Measurements from ENCODE around the gene EXOC2.

Gene EXOC2

DNA sequence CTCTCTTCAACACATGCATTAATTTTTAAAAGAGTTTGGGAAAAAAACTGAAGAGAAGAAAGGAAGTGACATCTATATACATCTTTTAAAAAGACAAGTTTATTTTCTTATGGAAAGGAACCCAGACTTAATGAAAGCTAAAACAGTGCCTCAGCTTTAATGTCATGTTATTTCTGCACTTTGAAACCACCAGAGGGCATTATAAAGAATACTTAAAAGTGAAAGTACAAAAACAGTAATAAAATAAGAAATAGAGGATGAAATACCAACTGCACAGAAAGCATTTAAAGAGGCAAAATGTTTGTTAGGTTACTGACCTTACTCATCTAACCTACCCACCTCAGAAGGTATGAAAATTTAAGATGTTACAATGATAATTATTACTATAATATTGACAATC, 134.8 kb downstream of the EXOC2 start:
- no peak overlapping the region for H3K4me2 ChIP-seq (ENCODE audit: insufficient read depth, low read length)
- H3K9me3 ChIP-seq (ENCODE audit: insufficient read depth, low read length, severe bottlenecking) = no peaks in the 10 kb centered on the region
- DNase-seq (no peak), ATAC-seq (ENCODE audit: insufficient read depth, low read depth) (no peak)
- TF ChIP-seq, protein P1, sequence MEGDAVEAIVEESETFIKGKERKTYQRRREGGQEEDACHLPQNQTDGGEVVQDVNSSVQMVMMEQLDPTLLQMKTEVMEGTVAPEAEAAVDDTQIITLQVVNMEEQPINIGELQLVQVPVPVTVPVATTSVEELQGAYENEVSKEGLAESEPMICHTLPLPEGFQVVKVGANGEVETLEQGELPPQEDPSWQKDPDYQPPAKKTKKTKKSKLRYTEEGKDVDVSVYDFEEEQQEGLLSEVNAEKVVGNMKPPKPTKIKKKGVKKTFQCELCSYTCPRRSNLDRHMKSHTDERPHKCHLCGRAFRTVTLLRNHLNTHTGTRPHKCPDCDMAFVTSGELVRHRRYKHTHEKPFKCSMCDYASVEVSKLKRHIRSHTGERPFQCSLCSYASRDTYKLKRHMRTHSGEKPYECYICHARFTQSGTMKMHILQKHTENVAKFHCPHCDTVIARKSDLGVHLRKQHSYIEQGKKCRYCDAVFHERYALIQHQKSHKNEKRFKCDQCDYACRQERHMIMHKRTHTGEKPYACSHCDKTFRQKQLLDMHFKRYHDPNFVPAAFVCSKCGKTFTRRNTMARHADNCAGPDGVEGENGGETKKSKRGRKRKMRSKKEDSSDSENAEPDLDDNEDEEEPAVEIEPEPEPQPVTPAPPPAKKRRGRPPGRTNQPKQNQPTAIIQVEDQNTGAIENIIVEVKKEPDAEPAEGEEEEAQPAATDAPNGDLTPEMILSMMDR (IDR thresholded peaks at IDR 0.05; ENCODE audit: borderline replicate concordance, extremely low read depth, low read length, poor library complexity, severe bottlenecking) = peak; percentile 42
- no peak for TF ChIP-seq EZH2 (IDR thresholded peaks at IDR 0.05; ENCODE audit: borderline replicate concordance, low read depth, low read length, severe bottlenecking)
- no peak overlapping the region for H3K27ac ChIP-seq (ENCODE audit: low read length)
- no peaks in the 10 kb centered on the region for H3K4me1 ChIP-seq (ENCODE audit: insufficient read depth, low read length)
- no peak overlapping the region for H3K9ac ChIP-seq (ENCODE audit: low read depth, low read length)
- no peaks in the 10 kb centered on the region for H4K20me1 ChIP-seq (ENCODE audit: insufficient read depth, low read length)
- peaks cover 50% of the 10 kb centered on the region for H3K36me3 ChIP-seq (ENCODE audit: insufficient read depth, low read length)
- no peaks in the 10 kb centered on the region for H3K79me2 ChIP-seq (ENCODE audit: insufficient read depth, low read length)
- no peak overlapping the region for H2AFZ ChIP-seq (ENCODE audit: low read depth, low read length)
- H3K27me3 ChIP-seq (ENCODE audit: insufficient read depth, low read length, poor library complexity) = no peaks in the 10 kb centered on the region
- H3K4me3 ChIP-seq (ENCODE audit: low read depth in 1 of 2, low read length in 2 of 2) = no peak overlapping the region

DNA sequence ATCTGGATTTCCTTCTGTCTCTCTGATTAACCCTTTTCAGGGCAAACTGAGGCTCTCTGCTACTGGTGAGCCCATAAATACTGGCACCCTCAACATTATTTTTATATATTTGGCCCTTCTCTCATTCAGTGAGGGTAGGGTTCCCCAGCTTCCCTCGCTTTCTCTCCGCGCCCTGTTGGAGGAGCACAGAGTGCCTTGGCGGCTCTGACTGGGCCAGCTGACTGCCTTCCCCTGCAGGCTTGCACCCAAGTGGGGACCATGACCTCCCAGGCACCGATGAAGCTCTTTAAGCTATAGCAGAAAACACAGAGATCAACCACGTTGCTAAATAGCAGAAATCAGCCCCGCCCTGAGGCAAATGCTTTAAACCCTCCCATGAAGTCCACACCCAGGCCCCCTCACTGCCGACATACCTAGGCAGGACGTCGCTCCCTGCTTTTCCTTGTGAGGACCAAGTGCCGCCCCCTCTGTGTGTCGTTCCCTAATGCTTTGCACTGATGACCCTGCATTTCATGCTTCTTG, 141.0 kb downstream of the EXOC2 start:
- no peaks in the 10 kb centered on the region for H3K27me3 ChIP-seq (ENCODE audit: insufficient read depth, low read length, poor library complexity)
- H2AFZ ChIP-seq (ENCODE audit: low read depth, low read length) = no peak overlapping the region
- H3K36me3 ChIP-seq (ENCODE audit: insufficient read depth, low read length) = peaks cover 35% of the 10 kb centered on the region
- no peak for TF ChIP-seq EZH2 (IDR thresholded peaks at IDR 0.05; ENCODE audit: borderline replicate concordance, low read depth, low read length, severe bottlenecking)
- TF ChIP-seq, protein P1 (IDR thresholded peaks at IDR 0.05; ENCODE audit: borderline replicate concordance, extremely low read depth, low read length, poor library complexity, severe bottlenecking) = no peak
- no peaks in the 10 kb centered on the region for H3K4me1 ChIP-seq (ENCODE audit: insufficient read depth, low read length)
- ATAC-seq (ENCODE audit: insufficient read depth, low read depth) = no peak
- no peaks in the 10 kb centered on the region for H3K79me2 ChIP-seq (ENCODE audit: insufficient read depth, low read length)
- no peaks in the 10 kb centered on the region for H4K20me1 ChIP-seq (ENCODE audit: insufficient read depth, low read length)
- no peak overlapping the region for H3K27ac ChIP-seq (ENCODE audit: low read length)
- H3K9ac ChIP-seq (ENCODE audit: low read depth, low read length) = no peak overlapping the region
- H3K9me3 ChIP-seq (ENCODE audit: insufficient read depth, low read length, severe bottlenecking) = no peaks in the 10 kb centered on the region
- no peak overlapping the region for H3K4me3 ChIP-seq (ENCODE audit: low read depth in 1 of 2, low read length in 2 of 2)
- DNase-seq = no peak
- H3K4me2 ChIP-seq (ENCODE audit: insufficient read depth, low read length) = no peak overlapping the region

DNA sequence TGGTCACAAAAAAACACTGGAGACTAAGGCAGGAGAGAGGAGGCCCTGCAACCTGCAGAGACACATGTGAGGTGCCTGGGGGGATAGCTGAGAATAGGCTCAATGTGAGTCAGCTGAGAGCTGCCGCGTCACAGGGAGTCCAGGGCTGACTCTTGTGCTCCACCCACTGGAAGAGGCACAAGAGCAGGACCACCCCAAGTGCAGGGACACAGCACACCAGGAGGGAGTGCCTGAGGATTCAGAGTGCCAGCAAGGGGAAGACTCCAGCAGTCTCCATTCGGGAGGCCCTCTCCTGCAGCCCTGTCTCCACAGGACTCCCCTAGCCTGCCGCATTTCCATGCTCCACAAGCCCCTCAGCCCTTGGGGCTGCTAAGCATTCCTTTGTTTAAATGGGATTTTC, 141.5 kb downstream of the EXOC2 start:
- no peaks in the 10 kb centered on the region for H4K20me1 ChIP-seq (ENCODE audit: insufficient read depth, low read length)
- H3K27me3 ChIP-seq (ENCODE audit: insufficient read depth, low read length, poor library complexity) = no peaks in the 10 kb centered on the region
- H3K9ac ChIP-seq (ENCODE audit: low read depth, low read length) = no peak overlapping the region
- no peak overlapping the region for H3K4me3 ChIP-seq (ENCODE audit: low read depth in 1 of 2, low read length in 2 of 2)
- peaks cover 34% of the 10 kb centered on the region for H3K36me3 ChIP-seq (ENCODE audit: insufficient read depth, low read length)
- no peak overlapping the region for H2AFZ ChIP-seq (ENCODE audit: low read depth, low read length)
- DNase-seq (no peak), ATAC-seq (ENCODE audit: insufficient read depth, low read depth) (peak; percentile 44; the same call in 2 of the 3 replicates)
- no peaks in the 10 kb centered on the region for H3K9me3 ChIP-seq (ENCODE audit: insufficient read depth, low read length, severe bottlenecking)
- no peak overlapping the region for H3K27ac ChIP-seq (ENCODE audit: low read length)
- H3K4me1 ChIP-seq (ENCODE audit: insufficient read depth, low read length) = no peaks in the 10 kb centered on the region
- TF ChIP-seq, protein P1 (IDR thresholded peaks at IDR 0.05; ENCODE audit: borderline replicate concordance, extremely low read depth, low read length, poor library complexity, severe bottlenecking) = peak; percentile 38
- TF ChIP-seq EZH2 (IDR thresholded peaks at IDR 0.05; ENCODE audit: borderline replicate concordance, low read depth, low read length, severe bottlenecking) = no peak
- no peak overlapping the region for H3K4me2 ChIP-seq (ENCODE audit: insufficient read depth, low read length)
- no peaks in the 10 kb centered on the region for H3K79me2 ChIP-seq (ENCODE audit: insufficient read depth, low read length)

DNA sequence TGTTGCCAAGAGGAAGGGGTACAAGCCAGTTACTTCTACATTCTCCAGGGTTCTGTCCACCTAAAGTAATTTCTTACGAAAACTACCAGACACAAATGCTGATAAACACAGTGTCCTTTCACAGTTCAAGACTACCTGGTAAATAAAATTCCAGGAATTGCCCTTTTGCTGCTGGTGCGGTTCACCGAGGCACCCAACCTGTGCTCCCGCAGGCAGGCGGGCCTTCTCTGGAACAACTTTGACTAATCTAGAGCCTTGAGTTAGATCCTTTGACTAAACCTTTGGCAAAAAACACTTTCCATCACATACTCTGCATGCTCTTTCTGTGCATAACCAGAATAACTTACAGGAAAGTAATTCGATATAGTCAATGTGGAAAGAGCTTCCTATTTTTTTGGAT, 143.0 kb downstream of the EXOC2 start:
- no peaks in the 10 kb centered on the region for H3K79me2 ChIP-seq (ENCODE audit: insufficient read depth, low read length)
- H4K20me1 ChIP-seq (ENCODE audit: insufficient read depth, low read length) = no peaks in the 10 kb centered on the region
- no peaks in the 10 kb centered on the region for H3K9me3 ChIP-seq (ENCODE audit: insufficient read depth, low read length, severe bottlenecking)
- H3K36me3 ChIP-seq (ENCODE audit: insufficient read depth, low read length) = peaks cover 22% of the 10 kb centered on the region
- no peak overlapping the region for H3K9ac ChIP-seq (ENCODE audit: low read depth, low read length)
- H3K4me2 ChIP-seq (ENCODE audit: insufficient read depth, low read length) = no peak overlapping the region
- no peaks in the 10 kb centered on the region for H3K27me3 ChIP-seq (ENCODE audit: insufficient read depth, low read length, poor library complexity)
- no peaks in the 10 kb centered on the region for H3K4me1 ChIP-seq (ENCODE audit: insufficient read depth, low read length)
- DNase-seq (no peak), ATAC-seq (ENCODE audit: insufficient read depth, low read depth) (no peak)
- TF ChIP-seq, protein P1 (IDR thresholded peaks at IDR 0.05; ENCODE audit: borderline replicate concordance, extremely low read depth, low read length, poor library complexity, severe bottlenecking) = no peak
- no peak for TF ChIP-seq EZH2 (IDR thresholded peaks at IDR 0.05; ENCODE audit: borderline replicate concordance, low read depth, low read length, severe bottlenecking)
- no peak overlapping the region for H3K4me3 ChIP-seq (ENCODE audit: low read depth in 1 of 2, low read length in 2 of 2)
- H2AFZ ChIP-seq (ENCODE audit: low read depth, low read length) = no peak overlapping the region
- no peak overlapping the region for H3K27ac ChIP-seq (ENCODE audit: low read length)
